Thyroid gland (tissue), 4 donors: ENCODE measurements around the gene SEMA4D.

Experiments
- POLR2A ChIP-seq, 2 donors: fragments of 450-650 bp; IDR thresholded peaks; one replicate each; pipeline ENCODE4 v1.6.1; 2017; ENCODE audit warnings: antibody characterized with exemption in 2 of 2, mild to moderate bottlenecking in 2 of 2, moderate library complexity in 1 of 2
- TF ChIP-seq, protein P1 (sequence below), 6 experiments: fragments of 200-600 bp in 3 of 6; fragments of 450-650 bp in 3 of 6; sonication (generic) in 3 of 6; IDR thresholded peaks; one replicate each; pipeline ENCODE4 v1.5.1; 2016 to 2019; ENCODE audit warnings: antibody characterized with exemption in 6 of 6, mild to moderate bottlenecking in 2 of 6, inconsistent platforms in 1 of 6, moderate library complexity in 1 of 6

DNA sequence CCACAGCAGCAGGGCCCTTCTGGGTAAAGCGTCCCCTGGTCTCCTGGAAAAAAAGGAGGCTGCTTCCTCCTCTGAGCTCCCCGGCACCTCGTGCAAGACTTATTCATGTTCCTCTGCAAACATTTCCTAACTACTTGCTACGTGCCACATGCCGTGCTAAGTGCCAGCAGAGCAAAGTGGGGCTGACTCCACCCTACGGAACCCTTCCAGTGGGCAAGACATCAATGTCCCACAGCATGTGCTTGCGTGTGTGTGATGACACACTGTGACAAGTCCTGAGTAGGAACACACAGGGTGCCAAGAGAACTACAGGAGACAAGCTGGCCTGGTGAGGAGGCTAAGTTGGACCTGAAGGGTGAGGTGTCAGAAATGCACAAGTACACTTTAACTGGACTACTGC is 57.4 kb downstream of the SEMA4D start:
- TF ChIP-seq, protein P1, sequence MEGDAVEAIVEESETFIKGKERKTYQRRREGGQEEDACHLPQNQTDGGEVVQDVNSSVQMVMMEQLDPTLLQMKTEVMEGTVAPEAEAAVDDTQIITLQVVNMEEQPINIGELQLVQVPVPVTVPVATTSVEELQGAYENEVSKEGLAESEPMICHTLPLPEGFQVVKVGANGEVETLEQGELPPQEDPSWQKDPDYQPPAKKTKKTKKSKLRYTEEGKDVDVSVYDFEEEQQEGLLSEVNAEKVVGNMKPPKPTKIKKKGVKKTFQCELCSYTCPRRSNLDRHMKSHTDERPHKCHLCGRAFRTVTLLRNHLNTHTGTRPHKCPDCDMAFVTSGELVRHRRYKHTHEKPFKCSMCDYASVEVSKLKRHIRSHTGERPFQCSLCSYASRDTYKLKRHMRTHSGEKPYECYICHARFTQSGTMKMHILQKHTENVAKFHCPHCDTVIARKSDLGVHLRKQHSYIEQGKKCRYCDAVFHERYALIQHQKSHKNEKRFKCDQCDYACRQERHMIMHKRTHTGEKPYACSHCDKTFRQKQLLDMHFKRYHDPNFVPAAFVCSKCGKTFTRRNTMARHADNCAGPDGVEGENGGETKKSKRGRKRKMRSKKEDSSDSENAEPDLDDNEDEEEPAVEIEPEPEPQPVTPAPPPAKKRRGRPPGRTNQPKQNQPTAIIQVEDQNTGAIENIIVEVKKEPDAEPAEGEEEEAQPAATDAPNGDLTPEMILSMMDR (IDR thresholded peaks at IDR 0.05): no peak
- no peak for TF ChIP-seq POLR2A (IDR thresholded peaks at IDR 0.05)
